ENCODE results near the gene STMND1.

DNA sequence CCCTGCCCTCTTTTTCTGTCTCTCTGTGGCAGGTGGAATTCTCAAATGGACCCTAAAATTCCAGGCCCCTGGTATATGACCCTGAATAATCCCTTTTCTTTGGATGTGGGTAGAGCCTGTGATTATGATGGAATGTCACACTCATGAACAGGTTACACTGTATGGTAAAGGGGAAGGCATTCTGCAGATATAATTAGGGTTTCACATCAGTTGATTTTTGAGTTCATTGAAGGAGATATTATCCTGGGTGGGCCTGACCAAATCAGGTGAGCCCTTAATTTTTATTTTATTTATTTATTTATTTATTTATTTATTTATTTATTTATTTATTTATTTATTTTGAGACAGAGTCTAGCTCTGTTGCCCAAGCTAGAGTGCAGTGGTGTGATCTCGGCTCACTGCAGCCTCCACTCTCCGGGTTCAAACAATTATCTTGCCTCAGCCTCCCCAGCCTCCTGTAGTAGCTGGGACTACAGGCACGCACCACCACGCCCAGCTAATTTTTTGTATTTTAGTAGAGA, 13.7 kb upstream of the STMND1 start:
- TF ChIP-seq, protein P1, sequence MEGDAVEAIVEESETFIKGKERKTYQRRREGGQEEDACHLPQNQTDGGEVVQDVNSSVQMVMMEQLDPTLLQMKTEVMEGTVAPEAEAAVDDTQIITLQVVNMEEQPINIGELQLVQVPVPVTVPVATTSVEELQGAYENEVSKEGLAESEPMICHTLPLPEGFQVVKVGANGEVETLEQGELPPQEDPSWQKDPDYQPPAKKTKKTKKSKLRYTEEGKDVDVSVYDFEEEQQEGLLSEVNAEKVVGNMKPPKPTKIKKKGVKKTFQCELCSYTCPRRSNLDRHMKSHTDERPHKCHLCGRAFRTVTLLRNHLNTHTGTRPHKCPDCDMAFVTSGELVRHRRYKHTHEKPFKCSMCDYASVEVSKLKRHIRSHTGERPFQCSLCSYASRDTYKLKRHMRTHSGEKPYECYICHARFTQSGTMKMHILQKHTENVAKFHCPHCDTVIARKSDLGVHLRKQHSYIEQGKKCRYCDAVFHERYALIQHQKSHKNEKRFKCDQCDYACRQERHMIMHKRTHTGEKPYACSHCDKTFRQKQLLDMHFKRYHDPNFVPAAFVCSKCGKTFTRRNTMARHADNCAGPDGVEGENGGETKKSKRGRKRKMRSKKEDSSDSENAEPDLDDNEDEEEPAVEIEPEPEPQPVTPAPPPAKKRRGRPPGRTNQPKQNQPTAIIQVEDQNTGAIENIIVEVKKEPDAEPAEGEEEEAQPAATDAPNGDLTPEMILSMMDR (conservative IDR thresholded peaks at IDR 0.05 in 1 of 2, IDR thresholded peaks at IDR 0.05 in 1 of 2; ENCODE audit: low read depth in 1 of 2, low read length in 2 of 2), result no peak
- TF ChIP-seq EZH2 (IDR thresholded peaks at IDR 0.05; ENCODE audit: low read length, missing control alignments), result no peak

Data from fibroblast of lung (primary cell).